Activated B cell treated with CpG ODN at 0.5 μM for 24 hours (primary cell): Measurements from ENCODE around the gene ANXA2. TPM values are rescaled to one million over a fixed set of nuclear protein-coding genes. Genes with fewer than 3 reads are reported as not detected.

Experiments
- ATAC-seq: fragments of 200-7000 bp; cut with Tn5 transposase; one replicate; pipeline ENCODE4 v1.10.0; 2021; ENCODE audit warnings: low read depth, mild to moderate bottlenecking, moderate library complexity
- CTCF ChIA-PET: fragments of 350-600 bp; sonication (Branson Sonifier 250); formaldehyde crosslinking; loops from one replicate; lab custom pipeline; 2021; ENCODE audit warnings: antibody characterized with exemption; lab: Charles Lee
- POLR2A ChIA-PET: fragments of 350-600 bp; sonication (Branson Sonifier 250); formaldehyde crosslinking; loops from one replicate; lab custom pipeline; 2021; ENCODE audit warnings: antibody characterized with exemption; lab: Charles Lee
- DNase-seq: peaks from one replicate; pipeline ENCODE4 v3.0.0; 2022
- H3K27ac Mint-ChIP-seq: one replicate; pipeline ENCODE4 v1.8.0; 2020; ENCODE audit warnings: mixed read lengths
- H3K27me3 Mint-ChIP-seq: one replicate; pipeline ENCODE4 v1.8.0; 2021; ENCODE audit warnings: mixed read lengths
- H3K36me3 Mint-ChIP-seq: one replicate; pipeline ENCODE4 v1.8.0; 2021; ENCODE audit warnings: low read depth, mixed read lengths
- H3K4me1 Mint-ChIP-seq: one replicate; pipeline ENCODE4 v1.8.0; 2021; ENCODE audit warnings: mixed read lengths
- H3K4me3 Mint-ChIP-seq: one replicate; pipeline ENCODE4 v1.8.0; 2020; ENCODE audit warnings: mild to moderate bottlenecking, mixed read lengths
- H3K9me3 Mint-ChIP-seq: one replicate; pipeline ENCODE4 v1.8.0; 2020; ENCODE audit warnings: mixed read lengths
- CTCF ChIP-seq: fragments of 200-600 bp; IDR thresholded peaks from one replicate; pipeline ENCODE4 v1.8.0; 2022; ENCODE audit warnings: antibody characterized with exemption, mild to moderate bottlenecking
- intact Hi-C: fragments of 100-400 bp; cut with micrococcal nuclease; formaldehyde crosslinking; loops from one replicate; pipeline ENCODE4 v1.15.1; 2024
- total RNA-seq: library from RNA; stranded (reverse); gene quantifications from 2 replicates; pipeline ENCODE4 v1.2.3, GENCODE V29; 2022

ANXA2 gene
- total RNA-seq, 1 donor from 2014 or later = 218 TPM

GRCh38 chr15:60372227-60372626 is 25.6 kb downstream of the ANXA2 start:
- no peaks in the 10 kb centered on the region for H3K4me1 Mint-ChIP-seq
- CTCF ChIA-PET = no interaction called here
- H3K27me3 Mint-ChIP-seq = no peaks in the 10 kb centered on the region
- H3K27ac Mint-ChIP-seq = no peak overlapping the region
- H3K9me3 Mint-ChIP-seq = no peaks in the 10 kb centered on the region
- ATAC-seq = no peak
- H3K4me3 Mint-ChIP-seq = no peak overlapping the region
- H3K36me3 Mint-ChIP-seq = peaks cover 73% of the 10 kb centered on the region
- intact Hi-C loops = no loop called here
- no peak for TF ChIP-seq CTCF
- DNase-seq = no peak
- POLR2A ChIA-PET = interaction anchor here (0.6 kb wide), 1 partner anchor 19 kb away, joined by 3 read pairs; no protein-coding TSS in a partner anchor

GRCh38 chr15:60371175-60372051 is 26.4 kb downstream of the ANXA2 start:
- Mint-ChIP-seq H3K27ac (no peak overlapping the region), H3K36me3 (peaks cover 65% of the 10 kb centered on the region), H3K9me3 (no peaks in the 10 kb centered on the region), H3K4me3 (no peak overlapping the region), H3K4me1 (no peaks in the 10 kb centered on the region), H3K27me3 (no peaks in the 10 kb centered on the region)
- no peak for TF ChIP-seq CTCF
- ATAC-seq (no peak), DNase-seq (no peak)
- POLR2A ChIA-PET = no interaction called here
- CTCF ChIA-PET = no interaction called here
- intact Hi-C loops = no loop called here

- no peak for DNase-seq
- Mint-ChIP-seq H3K4me3 (no peak overlapping the region), H3K4me1 (no peaks in the 10 kb centered on the region), H3K36me3 (peaks cover 59% of the 10 kb centered on the region), H3K9me3 (no peaks in the 10 kb centered on the region), H3K27me3 (no peaks in the 10 kb centered on the region), H3K27ac (no peak overlapping the region)
- ChIA-PET POLR2A (no interaction called here), CTCF (no interaction called here)
- TF ChIP-seq CTCF = no peak
- intact Hi-C loops = no loop called here
- no peak for ATAC-seq
These were observed 27.0 kb downstream of the ANXA2 start for GRCh38 chr15:60370869-60371136.

- H3K27me3 Mint-ChIP-seq = no peaks in the 10 kb centered on the region
- TF ChIP-seq CTCF = no peak
- no peak for DNase-seq
- ATAC-seq = no peak
- intact Hi-C loops = no loop called here
- no peaks in the 10 kb centered on the region for H3K4me1 Mint-ChIP-seq
- no peak overlapping the region for H3K27ac Mint-ChIP-seq
- ChIA-PET CTCF (no interaction called here), POLR2A (no interaction called here)
- no peak overlapping the region for H3K4me3 Mint-ChIP-seq
- H3K36me3 Mint-ChIP-seq = peaks cover 55% of the 10 kb centered on the region
- no peaks in the 10 kb centered on the region for H3K9me3 Mint-ChIP-seq
These were observed 27.5 kb downstream of the ANXA2 start for GRCh38 chr15:60370105-60370868.

- no peak for ATAC-seq
- Mint-ChIP-seq H3K36me3 (peaks cover 53% of the 10 kb centered on the region), H3K9me3 (no peaks in the 10 kb centered on the region), H3K27ac (no peak overlapping the region), H3K27me3 (no peaks in the 10 kb centered on the region), H3K4me1 (no peaks in the 10 kb centered on the region), H3K4me3 (no peak overlapping the region)
- DNase-seq = no peak
- no peak for TF ChIP-seq CTCF
- ChIA-PET CTCF (interaction anchor here (1.4 kb wide), 1 partner anchor 151 kb away, joined by 5 read pairs; no protein-coding TSS in a partner anchor), POLR2A (no interaction called here)
- intact Hi-C loops = no loop called here
These were observed 28.1 kb downstream of the ANXA2 start for GRCh38 chr15:60369696-60370095.
